Dedifferentiated amniotic fluid mesenchymal stem cell (primary cell): ENCODE results near the gene COL9A1.

Source experiments
- DNase-seq: peaks from one replicate; pipeline ENCODE4 v3.0.0-alpha.2; 2016; ENCODE audit errors: extremely low spot score

COL9A1 gene

GRCh38 chr6:70289299-70289698, 13.6 kb downstream of the COL9A1 start:
- DNase-seq: no peak

GRCh38 chr6:70286905-70287304, 16.0 kb downstream of the COL9A1 start:
- DNase-seq: no peak

GRCh38 chr6:70285201-70285600, 17.7 kb downstream of the COL9A1 start:
- DNase-seq: no peak

GRCh38 chr6:70282919-70283461, 19.9 kb downstream of the COL9A1 start:
- DNase-seq: no peak

- DNase-seq: no peak
Observed at GRCh38 chr6:70282312-70282918, 20.5 kb downstream of the COL9A1 start.

GRCh38 chr6:70281923-70282311, 21.0 kb downstream of the COL9A1 start:
- DNase-seq: no peak

GRCh38 chr6:70280400-70280853, 22.5 kb downstream of the COL9A1 start:
- no peak for DNase-seq

- no peak for DNase-seq
Observed at GRCh38 chr6:70277470-70277869, 25.4 kb downstream of the COL9A1 start.

GRCh38 chr6:70274338-70274737, 28.5 kb downstream of the COL9A1 start:
- DNase-seq: no peak

- no peak for DNase-seq
Observed at GRCh38 chr6:70272071-70272470, 30.8 kb downstream of the COL9A1 start.

GRCh38 chr6:70270287-70271005, 32.4 kb downstream of the COL9A1 start:
- DNase-seq: no peak

GRCh38 chr6:70266142-70266541, 36.7 kb downstream of the COL9A1 start:
- DNase-seq: no peak

- no peak for DNase-seq
Observed at GRCh38 chr6:70264306-70264705, 38.6 kb downstream of the COL9A1 start.

- no peak for DNase-seq
Observed at GRCh38 chr6:70258483-70258882, 44.4 kb downstream of the COL9A1 start.

- no peak for DNase-seq
Observed at GRCh38 chr6:70257768-70258273, 45.1 kb downstream of the COL9A1 start.

- no peak for DNase-seq
Observed at GRCh38 chr6:70254784-70255183, 48.1 kb downstream of the COL9A1 start.

GRCh38 chr6:70253923-70254322, 49.0 kb downstream of the COL9A1 start:
- DNase-seq: no peak

- no peak for DNase-seq
Observed at GRCh38 chr6:70252604-70253003, 50.3 kb downstream of the COL9A1 start.

GRCh38 chr6:70246118-70246517, 56.8 kb downstream of the COL9A1 start:
- no peak for DNase-seq

GRCh38 chr6:70241991-70242420, 60.9 kb downstream of the COL9A1 start:
- no peak for DNase-seq

GRCh38 chr6:70241031-70241430, 61.9 kb downstream of the COL9A1 start:
- DNase-seq: no peak

- no peak for DNase-seq
Observed at GRCh38 chr6:70236343-70236742, 66.5 kb downstream of the COL9A1 start.
